IMR-90 (cell line): ENCODE data around the gene CEP68. TPM values are rescaled to one million over a fixed set of nuclear protein-coding genes. Genes with fewer than 3 reads are reported as not detected.

Experiments used
- ATAC-seq: fragments of 200-7000 bp; cut with Tn5 transposase; 2 replicates; pipeline ENCODE4 v1.9.1; 2020; ENCODE audit warnings: low read depth, mild to moderate bottlenecking, moderate library complexity
- BruUV-seq: library from RNA; stranded (reverse); fragments of 400-500 nt; replicated peaks from 2 replicates; lab custom pipeline; 2021; lab: Mats Ljungman, UMichigan
- CTCF ChIA-PET: fragments of 300-600 bp; formaldehyde crosslinking; extraction: SDS; loops from one replicate; lab custom pipeline; 2021; ENCODE audit warnings: antibody characterized with exemption; lab: Yijun Ruan, JAX
- POLR2A ChIA-PET: fragments of 300-600 bp; sonication (Branson Sonifier 250); formaldehyde crosslinking; loops from one replicate; lab custom pipeline; 2022; ENCODE audit warnings: antibody characterized with exemption; ENCODE audit not compliant: unreplicated experiment; lab: Charles Lee
- DNase-seq: peaks from one replicate; pipeline ENCODE4 v3.0.0; 2013
- H2AFZ ChIP-seq: replicated peaks from 2 replicates; pipeline ENCODE3; 2013; ENCODE audit warnings: low read length, mild to moderate bottlenecking; ENCODE audit not compliant: poor library complexity
- H2AK5ac ChIP-seq: 2 replicates; pipeline ENCODE4 v1.6.1; 2013; ENCODE audit warnings: low read depth, low read length, inconsistent platforms
- H2AK9ac ChIP-seq: replicated peaks from 2 replicates; pipeline ENCODE3; 2013; ENCODE audit warnings: mild to moderate bottlenecking, low read depth, low read length, moderate library complexity; ENCODE audit not compliant: poor library complexity
- H2BK120ac ChIP-seq: 2 replicates; pipeline ENCODE4 v1.6.1; 2013; ENCODE audit warnings: low read depth, low read length, inconsistent platforms
- H2BK15ac ChIP-seq: 3 replicates; pipeline ENCODE4 v1.6.1; 2013; ENCODE audit warnings: low read depth, low read length, inconsistent platforms
- H2BK20ac ChIP-seq: 2 replicates; pipeline ENCODE4 v1.6.1; 2013; ENCODE audit warnings: low read depth, mild to moderate bottlenecking, inconsistent platforms, low read length, moderate library complexity
- H2BK5ac ChIP-seq: 2 replicates; pipeline ENCODE4 v1.6.1; 2013; ENCODE audit warnings: mild to moderate bottlenecking, low read depth, low read length, inconsistent platforms; ENCODE audit not compliant: poor library complexity, severe bottlenecking
- H3K14ac ChIP-seq: replicated peaks from 2 replicates; pipeline ENCODE4 v1.6.1; 2013; ENCODE audit warnings: low read depth, low read length, inconsistent platforms
- H3K18ac ChIP-seq: 2 replicates; pipeline ENCODE4 v1.6.1; 2013; ENCODE audit warnings: low read depth, low read length, control low read depth
- H3K23ac ChIP-seq: 2 replicates; pipeline ENCODE4 v1.6.1; 2013; ENCODE audit warnings: low read depth, low read length, inconsistent platforms
- H3K27ac ChIP-seq: 2 replicates; pipeline ENCODE4 v1.5.1; 2013; ENCODE audit warnings: mild to moderate bottlenecking, control low read depth, low read length; ENCODE audit not compliant: insufficient read depth
- H3K27me3 ChIP-seq: 2 replicates; pipeline ENCODE4 v1.6.1; 2013; ENCODE audit warnings: low read length; ENCODE audit not compliant: control insufficient read depth, insufficient read depth
- H3K36me3 ChIP-seq: 2 replicates; pipeline ENCODE4 v1.6.1; 2013; ENCODE audit warnings: low read length, mixed read lengths; ENCODE audit not compliant: control insufficient read depth, insufficient read depth
- H3K4ac ChIP-seq: 2 replicates; pipeline ENCODE4 v1.6.1; 2013; ENCODE audit warnings: low read depth, low read length, inconsistent platforms
- H3K4me1 ChIP-seq: 2 replicates; pipeline ENCODE4 v1.6.1; 2013; ENCODE audit warnings: low read length, mixed read lengths; ENCODE audit not compliant: control insufficient read depth, insufficient read depth
- H3K4me2 ChIP-seq: 2 replicates; pipeline ENCODE4 v1.6.1; 2013; ENCODE audit warnings: low read depth, mild to moderate bottlenecking, control low read depth, low read length, moderate library complexity
- H3K4me3 ChIP-seq: 2 replicates; pipeline ENCODE4 v1.5.1; 2013; ENCODE audit warnings: low read depth, mild to moderate bottlenecking, control low read depth, low read length, moderate library complexity; ENCODE audit not compliant: insufficient read depth
- H3K56ac ChIP-seq: 2 replicates; pipeline ENCODE4 v1.6.1; 2013; ENCODE audit warnings: low read length, inconsistent platforms; ENCODE audit not compliant: insufficient read depth; ENCODE audit errors: extremely low read depth
- H3K79me1 ChIP-seq, 2 experiments: 2 replicates each; pipeline ENCODE4 v1.6.1; 2013; ENCODE audit warnings: low read length in 2 of 2, inconsistent platforms in 1 of 2, low read depth in 1 of 2
- H3K9ac ChIP-seq: 2 replicates; pipeline ENCODE4 v1.6.1; 2013; ENCODE audit warnings: low read depth, low read length, control low read depth
- H3K9me1 ChIP-seq: 2 replicates; pipeline ENCODE4 v1.6.1; 2013; ENCODE audit warnings: low read length, inconsistent platforms; ENCODE audit not compliant: insufficient read depth
- H3K9me3 ChIP-seq: 2 replicates; pipeline ENCODE4 v1.6.1; 2013; ENCODE audit warnings: low read length; ENCODE audit not compliant: control insufficient read depth, insufficient read depth
- H4K20me1 ChIP-seq: 2 replicates; pipeline ENCODE4 v1.6.1; 2013; ENCODE audit warnings: low read length, inconsistent platforms; ENCODE audit not compliant: insufficient read depth
- H4K5ac ChIP-seq: 2 replicates; pipeline ENCODE4 v1.6.1; 2013; ENCODE audit warnings: mild to moderate bottlenecking, low read depth, low read length, control low read depth
- H4K8ac ChIP-seq, 2 experiments: 2 replicates each; pipeline ENCODE4 v1.6.1; 2013; ENCODE audit warnings: low read depth in 2 of 2, low read length in 2 of 2, control low read depth in 1 of 2, inconsistent platforms in 1 of 2
- H4K91ac ChIP-seq: 2 replicates; pipeline ENCODE4 v1.6.1; 2013; ENCODE audit warnings: low read depth, low read length, inconsistent platforms; ENCODE audit not compliant: insufficient read depth
- BHLHE40 ChIP-seq: fragments of 150-350 bp; IDR thresholded peaks from 2 replicates; pipeline ENCODE4 v1.6.1; 2016; ENCODE audit warnings: mild to moderate bottlenecking, low read depth, low read length
- CHD1 ChIP-seq: IDR thresholded peaks from 2 replicates; pipeline ENCODE4 v1.6.1; 2012; ENCODE audit warnings: low read depth, low read length, improper control_type of control experiment
- FOS ChIP-seq: fragments of 150-350 bp; IDR thresholded peaks from 2 replicates; pipeline ENCODE4 v1.6.1; 2016; ENCODE audit warnings: low read depth, low read length
- MAFK ChIP-seq: IDR thresholded peaks from 2 replicates; pipeline ENCODE4 v1.6.1; 2012; ENCODE audit warnings: low read depth, low read length, improper control_type of control experiment
- MAZ ChIP-seq: IDR thresholded peaks from 2 replicates; pipeline ENCODE4 v1.6.1; 2012; ENCODE audit warnings: low read depth, mild to moderate bottlenecking, low read length, improper control_type of control experiment, moderate library complexity, borderline replicate concordance
- MXI1 ChIP-seq: IDR thresholded peaks from 2 replicates; pipeline ENCODE4 v1.6.1; 2012; ENCODE audit warnings: low read depth, mild to moderate bottlenecking, low read length, moderate library complexity, borderline replicate concordance
- NFE2L2 ChIP-seq: fragments of 150-350 bp; IDR thresholded peaks from 2 replicates; pipeline ENCODE4 v1.6.1; 2016; ENCODE audit warnings: low read depth, mild to moderate bottlenecking, low read length
- POLR2A ChIP-seq: IDR thresholded peaks from 2 replicates; pipeline ENCODE4 v1.6.1; 2012; ENCODE audit warnings: mild to moderate bottlenecking, low read depth, low read length
- RAD21 ChIP-seq: IDR thresholded peaks from 2 replicates; pipeline ENCODE4 v1.6.1; 2012; ENCODE audit warnings: low read length, improper control_type of control experiment
- RCOR1 ChIP-seq: IDR thresholded peaks from 2 replicates; pipeline ENCODE4 v1.6.1; 2012; ENCODE audit warnings: mild to moderate bottlenecking, low read length, improper control_type of control experiment; ENCODE audit not compliant: insufficient replicate concordance
- RFX5 ChIP-seq: IDR thresholded peaks from 2 replicates; pipeline ENCODE4 v1.8.0; 2012; ENCODE audit warnings: low read depth, mild to moderate bottlenecking, low read length, moderate library complexity
- WGBS, 2 experiments: methylation state at CpG; one replicate each; pipeline versions ENCODE4 v1.1.5 to v1.1.7; 2013; ENCODE audit warnings: missing lambda C conversion rate in 2 of 2; ENCODE audit not compliant: insufficient read length in 1 of 2; ENCODE audit errors: extremely low coverage in 2 of 2; 5-methylcytosine and 5-hydroxymethylcytosine counted together
- dilution Hi-C: fragments of 300-500 bp; cut with HindIII; formaldehyde crosslinking; loops from one replicate; pipeline ENCODE4 v1.14.3; 2018; ENCODE audit warnings: low sequenced_read_pairs; ENCODE audit not compliant: unreplicated experiment
- in situ Hi-C: fragments of 300-500 bp; cut with MboI; formaldehyde crosslinking; loops from 3 replicates; pipeline ENCODE4 v1.14.3; 2019; ENCODE audit warnings: low sequenced_read_pairs, inconsistent platforms, mixed read lengths
- intact Hi-C: fragments of 100-400 bp; cut with micrococcal nuclease; formaldehyde crosslinking; loops from 2 replicates; pipeline ENCODE4 v1.10.0; 2022
- polyA plus RNA-seq, 3 experiments: library from polyadenylated mRNA; depleted of rRNA; stranded (reverse); fragments of >200 nt; gene quantifications; 2 replicates each; pipeline ENCODE4 v1.2.3, GENCODE V29; 2012; ENCODE audit warnings: low replicate concordance in 1 of 3
- total RNA-seq: library from RNA; depleted of rRNA; stranded (reverse); fragments of >200 nt; gene quantifications from 2 replicates; pipeline ENCODE4 v1.2.3, GENCODE V29; 2012
- TF ChIP-seq, protein P1 (sequence below): conservative IDR thresholded peaks from 2 replicates; pipeline ENCODE4 v1.5.1; 2012; ENCODE audit warnings: mild to moderate bottlenecking, low read depth, low read length, improper control_type of control experiment
- TF ChIP-seq, protein P2 (sequence below): fragments of 150-350 bp; IDR thresholded peaks from 2 replicates; pipeline ENCODE4 v1.6.1; 2016; ENCODE audit warnings: low read depth, mild to moderate bottlenecking, low read length, moderate library complexity, borderline replicate concordance
- TF ChIP-seq, protein P3 (sequence below): fragments of 150-350 bp; IDR thresholded peaks from 2 replicates; pipeline ENCODE4 v1.6.1; 2017; ENCODE audit warnings: mild to moderate bottlenecking, antibody characterized with exemption, low read length, low read depth

CEP68 gene
- total and polyA plus RNA-seq, 2 of the 4 experiments (the other 2 are of a cell fraction), result 5.5 to 5.6 TPM

DNA sequence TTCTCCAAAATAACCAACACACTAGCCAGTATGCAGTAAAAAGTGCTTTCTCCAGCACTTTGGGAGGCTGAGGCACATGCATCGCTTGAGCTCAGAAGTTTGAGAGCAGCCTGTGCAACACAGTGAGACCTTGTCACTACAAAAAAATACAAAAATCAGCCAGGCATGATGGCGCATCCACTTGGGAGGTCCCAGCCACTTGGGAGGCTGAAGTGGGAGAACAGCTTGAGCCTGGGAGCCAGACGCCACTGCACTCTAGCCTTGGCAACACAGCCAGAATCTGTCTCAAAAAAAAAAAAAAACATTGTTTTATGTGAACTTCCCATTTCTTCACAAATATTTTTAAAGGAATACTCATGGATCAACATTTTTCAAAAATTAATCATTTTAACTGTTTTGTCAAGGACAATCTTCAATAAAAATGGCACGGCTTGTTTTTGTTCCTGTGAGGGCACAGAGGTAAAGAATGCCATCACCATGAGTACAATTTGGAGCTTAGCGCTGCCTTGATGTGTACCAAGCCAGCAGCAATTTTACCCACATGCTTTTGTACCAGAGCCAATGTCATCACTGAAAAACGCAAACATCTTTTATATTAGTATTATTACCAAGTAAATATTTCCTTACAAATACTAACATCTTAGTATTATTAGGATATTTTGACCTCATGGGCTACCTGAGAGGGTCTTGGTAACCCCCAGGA lies 46.9 kb downstream of the CEP68 start:
- BruUV-seq, result no TSS peak
- peaks cover 19 to 60% of the 10 kb centered on the region in 2 experiments for H3K79me1 ChIP-seq
- CTCF ChIA-PET, result no interaction called here
- no peak for DNase-seq
- H3K4me2 ChIP-seq, result no peak overlapping the region
- H3K4me1 ChIP-seq, result no peaks in the 10 kb centered on the region; the same call in 1 of the 2 replicates
- H3K27me3 ChIP-seq, result no peaks in the 10 kb centered on the region
- no peak overlapping the region for H3K4me3 ChIP-seq
- no peak overlapping the region for H2AK9ac ChIP-seq
- ATAC-seq, result no peak
- no peak overlapping the region for H3K9ac ChIP-seq
- peaks cover 82% of the 10 kb centered on the region for H4K20me1 ChIP-seq
- POLR2A ChIA-PET, result no interaction called here
- H3K9me1 ChIP-seq, result peaks cover 13% of the 10 kb centered on the region
- H4K8ac ChIP-seq, result no peak overlapping the region
- H3K9me3 ChIP-seq, result no peaks in the 10 kb centered on the region
- H2AFZ ChIP-seq, result no peak overlapping the region
- H3K23ac ChIP-seq, result no peak overlapping the region
- no peak overlapping the region for H3K18ac ChIP-seq
- TF ChIP-seq, protein P1, sequence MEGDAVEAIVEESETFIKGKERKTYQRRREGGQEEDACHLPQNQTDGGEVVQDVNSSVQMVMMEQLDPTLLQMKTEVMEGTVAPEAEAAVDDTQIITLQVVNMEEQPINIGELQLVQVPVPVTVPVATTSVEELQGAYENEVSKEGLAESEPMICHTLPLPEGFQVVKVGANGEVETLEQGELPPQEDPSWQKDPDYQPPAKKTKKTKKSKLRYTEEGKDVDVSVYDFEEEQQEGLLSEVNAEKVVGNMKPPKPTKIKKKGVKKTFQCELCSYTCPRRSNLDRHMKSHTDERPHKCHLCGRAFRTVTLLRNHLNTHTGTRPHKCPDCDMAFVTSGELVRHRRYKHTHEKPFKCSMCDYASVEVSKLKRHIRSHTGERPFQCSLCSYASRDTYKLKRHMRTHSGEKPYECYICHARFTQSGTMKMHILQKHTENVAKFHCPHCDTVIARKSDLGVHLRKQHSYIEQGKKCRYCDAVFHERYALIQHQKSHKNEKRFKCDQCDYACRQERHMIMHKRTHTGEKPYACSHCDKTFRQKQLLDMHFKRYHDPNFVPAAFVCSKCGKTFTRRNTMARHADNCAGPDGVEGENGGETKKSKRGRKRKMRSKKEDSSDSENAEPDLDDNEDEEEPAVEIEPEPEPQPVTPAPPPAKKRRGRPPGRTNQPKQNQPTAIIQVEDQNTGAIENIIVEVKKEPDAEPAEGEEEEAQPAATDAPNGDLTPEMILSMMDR, result no peak
- TF ChIP-seq, protein P2, sequence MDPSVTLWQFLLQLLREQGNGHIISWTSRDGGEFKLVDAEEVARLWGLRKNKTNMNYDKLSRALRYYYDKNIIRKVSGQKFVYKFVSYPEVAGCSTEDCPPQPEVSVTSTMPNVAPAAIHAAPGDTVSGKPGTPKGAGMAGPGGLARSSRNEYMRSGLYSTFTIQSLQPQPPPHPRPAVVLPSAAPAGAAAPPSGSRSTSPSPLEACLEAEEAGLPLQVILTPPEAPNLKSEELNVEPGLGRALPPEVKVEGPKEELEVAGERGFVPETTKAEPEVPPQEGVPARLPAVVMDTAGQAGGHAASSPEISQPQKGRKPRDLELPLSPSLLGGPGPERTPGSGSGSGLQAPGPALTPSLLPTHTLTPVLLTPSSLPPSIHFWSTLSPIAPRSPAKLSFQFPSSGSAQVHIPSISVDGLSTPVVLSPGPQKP, result no peak
- TF ChIP-seq RAD21 (no peak), RCOR1 (no peak), POLR2A (no peak), MAZ (no peak), RFX5 (no peak), CHD1 (no peak), FOS (no peak), MAFK (no peak), BHLHE40 (no peak), NFE2L2 (no peak), MXI1 (no peak)
- TF ChIP-seq, protein P3, sequence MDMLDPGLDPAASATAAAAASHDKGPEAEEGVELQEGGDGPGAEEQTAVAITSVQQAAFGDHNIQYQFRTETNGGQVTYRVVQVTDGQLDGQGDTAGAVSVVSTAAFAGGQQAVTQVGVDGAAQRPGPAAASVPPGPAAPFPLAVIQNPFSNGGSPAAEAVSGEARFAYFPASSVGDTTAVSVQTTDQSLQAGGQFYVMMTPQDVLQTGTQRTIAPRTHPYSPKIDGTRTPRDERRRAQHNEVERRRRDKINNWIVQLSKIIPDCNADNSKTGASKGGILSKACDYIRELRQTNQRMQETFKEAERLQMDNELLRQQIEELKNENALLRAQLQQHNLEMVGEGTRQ, result no peak
- no peak overlapping the region for H4K5ac ChIP-seq
- no peak overlapping the region for H2BK120ac ChIP-seq
- 100% methylated on average over 1 of the region's 6 CpGs; no CpG with 5 or more reads in 1 of the 2 experiments for WGBS, 2 experiments
- H3K27ac ChIP-seq, result no peak overlapping the region
- in situ Hi-C loops (no loop called here), dilution Hi-C loops (no loop called here), intact Hi-C loops (no loop called here)
- H3K36me3 ChIP-seq, result peaks cover 36% of the 10 kb centered on the region
- H2BK20ac ChIP-seq, result no peak overlapping the region
- no peak overlapping the region for H2BK15ac ChIP-seq
- H3K56ac ChIP-seq, result no peak overlapping the region
- no peak overlapping the region for H3K4ac ChIP-seq
- H3K14ac ChIP-seq, result no peak overlapping the region
- no peak overlapping the region for H4K91ac ChIP-seq
- H2AK5ac ChIP-seq, result no peak overlapping the region
- H2BK5ac ChIP-seq, result no peak overlapping the region
